K562 (cell line): ENCODE measurements around the gene SHBG. TPM values are rescaled to one million over a fixed set of nuclear protein-coding genes. Genes with fewer than 3 reads are reported as not detected.

Experiments used
- ATAC-seq: fragments of 200-7000 bp; cut with Tn5 transposase; 3 replicates; pipeline ENCODE4 v1.9.1; 2020; ENCODE audit warnings: moderate library complexity
- BruUV-seq: library from RNA; stranded (reverse); fragments of 400-500 nt; replicated peaks from 2 replicates; lab custom pipeline; 2021; lab: Mats Ljungman, UMichigan
- CTCF ChIA-PET: fragments of 300-600 bp; formaldehyde crosslinking; extraction: SDS; loops from one replicate; lab custom pipeline; 2021; ENCODE audit warnings: low intra/inter-chr PET ratio; lab: Yijun Ruan, JAX
- POLR2A ChIA-PET: fragments of 300-600, 350-650 bp; sonication (Branson Sonifier 250); formaldehyde crosslinking; extraction: SDS; loops from one replicate; lab custom pipeline; 2021; ENCODE audit warnings: antibody characterized with exemption, inconsistent platforms; lab: Yijun Ruan, JAX
- DNase-seq, 4 experiments: peaks; one replicate each; pipeline versions ENCODE4 v3.0.0 to v3.0.0-alpha.2; 2011 to 2018; ENCODE audit warnings: low spot score in 3 of 4, mixed read lengths in 3 of 4; ENCODE audit errors: extremely low read depth in 1 of 4
- FAIRE-seq: peaks from 2 replicates; lab custom pipeline; 2011; peaks lifted over from hg19 to GRCh38; lab: Jason Lieb, UNC
- H2AFZ ChIP-seq: 2 replicates; pipeline ENCODE4 v1.6.0; 2011; ENCODE audit warnings: low read depth, low read length, control low read depth, inconsistent platforms
- H3K27ac ChIP-seq: fragments of 200-600 bp; 3 replicates; pipeline ENCODE4 v1.8.0; 2011; ENCODE audit warnings: low read depth, mild to moderate bottlenecking, control low read depth, inconsistent platforms, low read length, moderate library complexity, mixed read lengths; ENCODE audit errors: extremely low read depth
- H3K27me3 ChIP-seq, 2 experiments: fragments of 300-600 bp in 1 of 2; 2 replicates in 1 of 2; 3 replicates in 1 of 2; pipeline versions ENCODE4 v1.6.0 to v1.8.0; 2011; ENCODE audit warnings: inconsistent platforms in 2 of 2, low read length in 2 of 2, mild to moderate bottlenecking in 1 of 2, mixed read lengths in 1 of 2, moderate library complexity in 1 of 2; ENCODE audit not compliant: control insufficient read depth in 2 of 2, insufficient read depth in 2 of 2
- H3K36me3 ChIP-seq: fragments of 300-600 bp; 3 replicates; pipeline ENCODE4 v1.8.0; 2011; ENCODE audit warnings: mild to moderate bottlenecking, low read length, inconsistent platforms; ENCODE audit not compliant: control insufficient read depth, insufficient read depth
- H3K4me1 ChIP-seq, 2 experiments: fragments of 200-600 bp in 1 of 2; replicated peaks in 1 of 2; 2 replicates in 1 of 2; 3 replicates in 1 of 2; pipeline versions ENCODE4 v1.5.1 to v1.8.0; 2011; ENCODE audit warnings: inconsistent platforms in 2 of 2, low read length in 2 of 2, mild to moderate bottlenecking in 1 of 2, mixed read lengths in 1 of 2, moderate library complexity in 1 of 2; ENCODE audit not compliant: control insufficient read depth in 2 of 2, insufficient read depth in 2 of 2
- H3K4me2 ChIP-seq: 2 replicates; pipeline ENCODE4 v1.6.1; 2011; ENCODE audit warnings: low read length, control low read depth, inconsistent platforms, mixed read lengths; ENCODE audit not compliant: insufficient read depth
- H3K4me3 ChIP-seq: fragments of 200-600 bp; sonication (generic), shearing (Covaris generic); 2 replicates; pipeline ENCODE4 v1.5.1; 2016; ENCODE audit warnings: control low read depth, inconsistent platforms
- H3K79me2 ChIP-seq: fragments of 200-600 bp; 3 replicates; pipeline ENCODE4 v1.8.0; 2011; ENCODE audit warnings: low read length, inconsistent platforms; ENCODE audit not compliant: control insufficient read depth, insufficient read depth
- H3K9ac ChIP-seq, 2 experiments: 2 replicates each; pipeline versions ENCODE4 v1.6.0 to v1.6.1; 2011; ENCODE audit warnings: low read depth in 2 of 2, low read length in 2 of 2, control low read depth in 1 of 2, inconsistent platforms in 1 of 2, mild to moderate bottlenecking in 1 of 2, mixed read lengths in 1 of 2; ENCODE audit not compliant: insufficient read depth in 1 of 2
- H3K9me1 ChIP-seq: one replicate; pipeline ENCODE4 v1.6.0; 2011; ENCODE audit warnings: inconsistent platforms, mild to moderate bottlenecking, low read length, moderate library complexity; ENCODE audit not compliant: control insufficient read depth, insufficient read depth
- H3K9me3 ChIP-seq: replicated peaks from 2 replicates; pipeline ENCODE4 v1.5.1; 2011; ENCODE audit warnings: low read depth, low read length, inconsistent platforms; ENCODE audit not compliant: control insufficient read depth, insufficient read depth
- H4K20me1 ChIP-seq: replicated peaks from 2 replicates; pipeline ENCODE4 v1.6.1; 2011; ENCODE audit warnings: low read length, inconsistent platforms, mixed read lengths; ENCODE audit not compliant: control insufficient read depth, insufficient read depth
- ARID1B ChIP-seq: fragments of 450-650 bp; IDR thresholded peaks from 2 replicates; pipeline ENCODE4 v1.6.1; 2016; ENCODE audit warnings: antibody characterized with exemption, mild to moderate bottlenecking, inconsistent platforms
- ATF7 ChIP-seq: fragments of 450-650 bp; IDR thresholded peaks from 2 replicates; pipeline ENCODE4 v1.7.1; 2014; ENCODE audit warnings: mild to moderate bottlenecking, moderate library complexity
- BDP1 ChIP-seq: IDR thresholded peaks from 3 replicates; pipeline ENCODE4 v1.6.1; 2011; ENCODE audit not compliant: insufficient read length, insufficient read depth
- CREB5 ChIP-seq: fragments of 250-450 bp; sonication (Bioruptor Pico); IDR thresholded peaks from 2 replicates; pipeline ENCODE4 v1.5.0; 2020; ENCODE audit warnings: mild to moderate bottlenecking
- HDGF ChIP-seq: fragments of 450-650 bp; IDR thresholded peaks from 2 replicates; pipeline ENCODE4 v1.6.1; 2016
- KDM1A ChIP-seq, 2 experiments: fragments of 450-650 bp; IDR thresholded peaks; 2 replicates each; pipeline ENCODE4 v1.6.1; 2016; ENCODE audit warnings: mild to moderate bottlenecking in 2 of 2
- LARP7 ChIP-seq: fragments of 450-650 bp; IDR thresholded peaks from 2 replicates; pipeline ENCODE4 v1.6.1; 2016
- LCOR ChIP-seq: sonication (generic); formaldehyde crosslinking; IDR thresholded peaks from 2 replicates; pipeline ENCODE4 v1.8.0; 2022; ENCODE audit warnings: mild to moderate bottlenecking, missing genetic modification reagents
- MLX ChIP-seq, 2 experiments: fragments of 450-650 bp in 1 of 2; sonication (generic) in 1 of 2; formaldehyde crosslinking; conservative IDR thresholded peaks; 2 replicates each; pipeline versions ENCODE4 v1.4.0 to v1.8.1; 2020 to 2022; ENCODE audit warnings: mild to moderate bottlenecking in 1 of 2, missing genetic modification reagents in 1 of 2
- MTA1 ChIP-seq: fragments of 450-650 bp; IDR thresholded peaks from 2 replicates; pipeline ENCODE4 v1.6.1; 2017; ENCODE audit warnings: borderline replicate concordance
- MTF1 ChIP-seq: fragments of 250-450 bp; sonication (Bioruptor Pico); IDR thresholded peaks from 2 replicates; pipeline ENCODE4 v1.9.0; 2021; ENCODE audit warnings: moderate library complexity, mild to moderate bottlenecking, inconsistent platforms, borderline replicate concordance
- RBFOX2 ChIP-seq: fragments of 200-400 bp; formaldehyde crosslinking; IDR thresholded peaks from 2 replicates; pipeline ENCODE4 v1.6.1; 2017; ENCODE audit warnings: low read depth, mild to moderate bottlenecking, low read length, moderate library complexity
- ZBTB33 ChIP-seq: sonication (generic); formaldehyde crosslinking; IDR thresholded peaks from 2 replicates; pipeline ENCODE4 v1.8.1; 2023; ENCODE audit warnings: mild to moderate bottlenecking, missing genetic modification reagents
- ZNF12 ChIP-seq: sonication (generic); formaldehyde crosslinking; IDR thresholded peaks from 2 replicates; pipeline ENCODE4 v1.4.0; 2020; ENCODE audit warnings: mild to moderate bottlenecking, missing genetic modification reagents
- ZNF354B ChIP-seq: fragments of 250-450 bp; sonication (Bioruptor Pico); IDR thresholded peaks from 2 replicates; pipeline ENCODE4 v1.4.0; 2020
- WGBS: fragments of 100-300 bp; shearing (Covaris generic); methylation state at CpG from one replicate; pipeline ENCODE4 v1.1.6; 2016; ENCODE audit warnings: low coverage, mixed read lengths; ENCODE audit not compliant: insufficient coverage; ENCODE audit errors: missing lambda C conversion rate; 5-methylcytosine and 5-hydroxymethylcytosine counted together
- in situ Hi-C: fragments of 300-500 bp; cut with MboI; formaldehyde crosslinking; loops from 4 replicates; pipeline ENCODE4 v1.15.0; 2018; ENCODE audit warnings: inconsistent platforms, mixed read lengths
- intact Hi-C: fragments of 100-400 bp; cut with micrococcal nuclease; formaldehyde crosslinking; loops from 2 replicates; pipeline ENCODE4 v1.14.2; 2022
- polyA plus RNA-seq, 8 experiments: library from polyadenylated mRNA; depleted of rRNA in 4 of 8; stranded (reverse) in 5 of 8; unstranded in 3 of 8; fragments of >200 nt; fragmentation: Nextera tagmentation in 2 of 8; fragmentation: Illumina TruSeq in 1 of 8; extraction: Ambion mirVana in 2 of 8; extraction: Trizol in 1 of 8; gene quantifications; 2 replicates each; pipeline versions ENCODE4 v1.2.1 to v1.2.3, GENCODE V29; 2011 to 2014; ENCODE audit warnings: inconsistent platforms in 1 of 8, missing spikeins in 1 of 8
- total RNA-seq, 7 experiments: library from RNA; depleted of rRNA in 6 of 7; stranded (reverse); fragments of >200 nt in 6 of 7; fragmentation: Illumina TruSeq in 2 of 7; extraction: Trizol in 2 of 7; gene quantifications; 2 replicates each; pipeline versions ENCODE4 v1.2.1 to v1.2.3, GENCODE V29; 2011 to 2021; ENCODE audit warnings: low replicate concordance in 1 of 7
- TF ChIP-seq, protein P1 (sequence below): sonication (generic); formaldehyde crosslinking; IDR thresholded peaks from 2 replicates; pipeline ENCODE4 v1.8.1; 2022; ENCODE audit warnings: missing genetic modification reagents
- TF ChIP-seq, protein P2 (sequence below), 2 experiments: fragments of 450-650 bp in 1 of 2; sonication (generic) in 1 of 2; formaldehyde crosslinking in 1 of 2; IDR thresholded peaks in 1 of 2; conservative IDR thresholded peaks in 1 of 2; 2 replicates each; pipeline versions ENCODE4 v1.6.1 to v1.8.1; 2016 to 2023; ENCODE audit warnings: mild to moderate bottlenecking in 2 of 2, moderate library complexity in 2 of 2, inconsistent platforms in 1 of 2, missing genetic modification reagents in 1 of 2

Gene SHBG
- total and polyA plus RNA-seq, 9 of the 15 experiments (the other 6 are each of a cell fraction or from before 2014, with no cell fraction given): not detected

DNA sequence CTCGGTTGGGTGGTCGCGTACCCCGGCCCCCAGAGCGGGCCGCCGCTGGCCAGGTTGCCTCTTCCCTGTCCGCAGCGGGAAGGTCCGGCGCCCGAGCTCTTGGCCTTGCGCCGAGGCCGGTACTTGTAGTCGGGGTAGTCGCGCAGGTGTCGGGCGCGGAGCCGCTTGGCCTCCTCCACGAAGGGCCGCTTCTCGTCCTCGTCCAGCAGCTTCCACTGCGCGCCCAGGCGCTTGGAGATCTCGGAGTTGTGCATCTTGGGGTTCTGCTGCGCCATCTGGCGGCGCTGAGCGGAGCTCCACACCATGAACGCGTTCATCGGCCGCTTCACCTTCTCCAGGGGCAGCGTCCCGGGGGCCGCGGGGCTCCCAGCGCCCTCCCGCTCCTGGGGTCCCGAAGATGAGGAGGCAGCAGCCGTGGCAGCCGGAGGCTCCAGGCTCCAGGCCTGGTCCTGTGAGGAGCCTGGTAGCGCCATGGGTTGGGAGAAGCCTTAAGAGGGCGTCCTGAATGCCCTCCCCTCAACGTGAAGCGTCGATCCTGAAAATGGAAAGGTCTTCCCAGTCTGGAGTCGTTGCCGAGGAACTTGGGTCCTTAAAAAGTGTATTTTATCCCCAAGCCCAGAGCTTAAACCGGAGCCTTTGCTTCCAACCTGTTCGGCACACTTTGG is 40.6 kb upstream of the SHBG start:
- Histone ChIP-seq H3K9me1 (no peaks in the 10 kb centered on the region), H3K4me2 (no peak overlapping the region), H3K9me3 (no peaks in the 10 kb centered on the region), H4K20me1 (no peaks in the 10 kb centered on the region), H3K36me3 (peaks cover 73% of the 10 kb centered on the region), H2AFZ (no peak overlapping the region), H3K4me1 (peaks cover 28 to 50% of the 10 kb centered on the region in 2 experiments), H3K27me3 (no peaks in the 10 kb centered on the region), H3K4me3 (no peak overlapping the region), H3K79me2 (peaks cover 47% of the 10 kb centered on the region), H3K9ac (no peak overlapping the region), H3K27ac (no peak overlapping the region)
- intact Hi-C loops: loop anchor here (5.0 kb wide), 1 partner anchor 98 kb away; the partner anchor contains the start of genes TP53 and WRAP53
- no peak for ATAC-seq
- BruUV-seq: no TSS peak
- no peak for FAIRE-seq
- in situ Hi-C loops: no loop called here
- DNase-seq: no peak
- WGBS: 96% methylated on average over 12 of the region's 56 CpGs
- POLR2A ChIA-PET: interaction anchor here (1.0 to 1.7 kb wide), 5 partner anchors 8 to 114 kb away, joined by 3 to 6 read pairs (median 3); partner anchors contain the start of gene CD68
- CTCF ChIA-PET: no interaction called here
- TF ChIP-seq CREB5 (no peak), BDP1 (no peak), RBFOX2 (peak; percentile 34), MTF1 (CRISPR knock-in tag) (no peak), ATF7 (no peak), LCOR (no peak), MLX (CRISPR knock-in tag; conservative IDR thresholded peaks at IDR 0.05) (no peak), HDGF (no peak), KDM1A (IDR thresholded peaks at IDR 0.05) (no peak), MTA1 (no peak), LARP7 (no peak), ARID1B (no peak), ZNF12 (CRISPR knock-in tag) (no peak), ZBTB33 (CRISPR knock-in tag) (peak; percentile 93), ZNF354B (CRISPR knock-in tag) (no peak)
- TF ChIP-seq, protein P1, sequence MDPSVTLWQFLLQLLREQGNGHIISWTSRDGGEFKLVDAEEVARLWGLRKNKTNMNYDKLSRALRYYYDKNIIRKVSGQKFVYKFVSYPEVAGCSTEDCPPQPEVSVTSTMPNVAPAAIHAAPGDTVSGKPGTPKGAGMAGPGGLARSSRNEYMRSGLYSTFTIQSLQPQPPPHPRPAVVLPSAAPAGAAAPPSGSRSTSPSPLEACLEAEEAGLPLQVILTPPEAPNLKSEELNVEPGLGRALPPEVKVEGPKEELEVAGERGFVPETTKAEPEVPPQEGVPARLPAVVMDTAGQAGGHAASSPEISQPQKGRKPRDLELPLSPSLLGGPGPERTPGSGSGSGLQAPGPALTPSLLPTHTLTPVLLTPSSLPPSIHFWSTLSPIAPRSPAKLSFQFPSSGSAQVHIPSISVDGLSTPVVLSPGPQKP (CRISPR knock-in tag): no peak
- TF ChIP-seq, protein P2, sequence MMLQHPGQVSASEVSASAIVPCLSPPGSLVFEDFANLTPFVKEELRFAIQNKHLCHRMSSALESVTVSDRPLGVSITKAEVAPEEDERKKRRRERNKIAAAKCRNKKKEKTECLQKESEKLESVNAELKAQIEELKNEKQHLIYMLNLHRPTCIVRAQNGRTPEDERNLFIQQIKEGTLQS (IDR thresholded peaks at IDR 0.05): no peak
- TF ChIP-seq, protein P2 (CRISPR knock-in tag; conservative IDR thresholded peaks at IDR 0.05): no peak
